GM21447 (cell line): ENCODE data around the gene KCNMA1.

ENCODE experiments used
- ATAC-seq: cut with Tn5 transposase; IDR thresholded peaks from one replicate; pipeline ENCODE4 v1.9.1; 2021; ENCODE audit not compliant: unreplicated experiment

The KCNMA1 gene

GRCh38 chr10:77075926-77076325 lies 561.7 kb downstream of the KCNMA1 start:
- no peak for ATAC-seq

DNA sequence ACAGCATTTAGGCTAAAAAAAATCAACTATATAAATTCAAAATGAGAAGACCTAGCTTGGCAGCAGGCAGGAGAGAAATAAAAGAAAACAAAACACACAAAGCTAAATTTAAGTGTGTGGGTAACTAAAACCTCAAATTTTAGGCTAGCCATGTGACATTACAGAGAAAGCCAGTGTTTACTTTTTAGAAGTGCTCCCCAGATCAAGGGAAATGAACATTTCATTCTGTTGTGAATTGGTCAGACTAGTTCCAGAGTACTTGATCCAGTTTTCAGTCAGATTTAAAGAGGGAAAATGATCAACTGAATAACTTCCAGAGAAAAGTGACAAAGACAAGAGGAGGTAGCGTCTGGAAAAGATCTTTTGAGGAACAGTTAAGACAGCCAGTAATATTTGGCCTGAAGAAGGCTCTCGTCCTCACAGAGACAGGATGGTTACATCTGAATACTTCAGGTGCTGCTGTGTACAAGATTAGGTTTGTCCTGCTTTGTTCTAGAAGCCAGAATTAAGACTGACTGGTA lies 563.4 kb downstream of the KCNMA1 start:
- no peak for ATAC-seq

GRCh38 chr10:77073663-77073960 lies 564.0 kb downstream of the KCNMA1 start:
- no peak for ATAC-seq

GRCh38 chr10:77072836-77073662 lies 564.6 kb downstream of the KCNMA1 start:
- ATAC-seq: no peak

- no peak for ATAC-seq
Observed at GRCh38 chr10:77072361-77072835, 565.2 kb downstream of the KCNMA1 start.

DNA sequence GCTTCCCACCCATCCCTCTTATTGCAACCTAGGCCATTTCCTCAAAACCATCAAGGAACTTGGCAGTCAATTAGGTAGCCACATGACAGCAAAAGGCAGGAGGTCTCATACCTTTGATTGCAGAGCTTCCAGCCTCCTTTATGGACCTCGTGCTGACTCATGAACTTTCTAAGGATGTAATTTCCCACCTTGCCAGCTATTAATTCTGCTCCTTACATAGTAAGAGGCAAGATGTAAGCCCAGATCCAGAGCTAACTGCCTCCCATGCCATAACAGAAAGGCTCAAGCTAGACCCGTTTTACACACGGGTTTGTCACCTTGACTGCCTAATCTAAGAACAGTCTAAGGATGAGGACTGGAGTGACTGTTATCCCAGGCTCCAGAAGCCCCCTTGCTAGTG lies 565.7 kb downstream of the KCNMA1 start:
- ATAC-seq: no peak

DNA sequence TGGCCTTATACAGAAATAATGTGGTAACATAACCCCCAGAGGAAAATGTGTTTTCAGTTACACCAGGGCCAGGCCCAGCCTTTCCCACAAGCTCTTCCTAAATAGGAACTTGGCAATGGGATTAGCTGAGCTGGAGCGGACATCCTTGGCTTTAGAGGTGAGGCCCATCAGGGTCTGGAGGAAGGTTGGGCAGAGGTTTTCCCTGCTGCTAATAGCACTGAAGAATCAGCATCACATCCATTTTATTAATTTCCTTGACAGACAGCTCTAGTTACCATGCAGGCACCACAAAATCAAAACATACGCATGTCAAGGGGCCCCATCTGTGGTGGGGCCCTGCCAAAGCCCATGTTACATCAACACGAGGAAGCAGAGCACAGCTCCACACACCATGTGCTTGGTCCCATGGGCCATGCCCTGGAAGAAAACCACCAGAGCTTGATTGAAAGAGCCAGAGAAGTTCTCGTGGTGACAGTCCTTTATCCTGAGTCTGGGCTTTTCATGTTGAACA lies 566.6 kb downstream of the KCNMA1 start:
- no peak for ATAC-seq

DNA sequence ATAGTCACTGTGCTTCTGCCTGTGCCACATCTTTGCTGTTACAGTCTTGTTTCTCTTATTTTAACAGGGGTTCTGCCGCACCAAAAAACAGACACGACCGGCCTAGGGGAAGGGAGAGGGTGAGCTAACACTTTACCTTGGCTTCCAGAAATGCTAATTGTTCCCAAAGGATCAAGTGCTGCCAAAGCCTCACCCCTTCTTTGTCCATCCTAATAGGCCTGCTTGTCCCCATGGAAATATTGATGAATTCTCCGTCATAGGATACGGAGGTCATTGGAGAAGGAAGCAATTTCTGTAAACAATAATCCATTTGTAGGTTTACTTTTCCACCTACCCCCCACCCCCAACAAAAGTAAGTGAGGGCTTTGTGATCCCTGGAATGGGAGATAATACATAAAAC lies 567.3 kb downstream of the KCNMA1 start:
- ATAC-seq: no peak

DNA sequence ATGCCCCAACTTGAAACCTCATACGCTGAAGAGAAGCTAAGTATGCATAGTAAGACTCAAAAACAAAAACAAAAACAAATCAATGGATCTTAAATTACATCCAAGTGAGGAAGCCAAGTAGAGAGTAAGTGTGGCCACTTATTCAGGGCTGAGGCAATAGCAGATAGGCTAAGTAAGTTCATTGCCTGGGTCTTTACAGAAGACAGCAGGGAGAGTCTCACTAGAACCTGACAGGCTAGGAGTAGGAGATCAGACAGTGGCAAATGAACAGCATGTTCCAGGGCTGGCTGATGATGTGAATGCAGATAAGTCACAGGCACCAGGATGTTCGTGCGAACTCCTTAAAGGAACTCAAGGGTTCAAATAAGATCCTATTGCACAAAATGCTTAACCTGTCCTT lies 568.6 kb downstream of the KCNMA1 start:
- no peak for ATAC-seq

- ATAC-seq: no peak
Observed at GRCh38 chr10:77068272-77068671, 569.3 kb downstream of the KCNMA1 start.

DNA sequence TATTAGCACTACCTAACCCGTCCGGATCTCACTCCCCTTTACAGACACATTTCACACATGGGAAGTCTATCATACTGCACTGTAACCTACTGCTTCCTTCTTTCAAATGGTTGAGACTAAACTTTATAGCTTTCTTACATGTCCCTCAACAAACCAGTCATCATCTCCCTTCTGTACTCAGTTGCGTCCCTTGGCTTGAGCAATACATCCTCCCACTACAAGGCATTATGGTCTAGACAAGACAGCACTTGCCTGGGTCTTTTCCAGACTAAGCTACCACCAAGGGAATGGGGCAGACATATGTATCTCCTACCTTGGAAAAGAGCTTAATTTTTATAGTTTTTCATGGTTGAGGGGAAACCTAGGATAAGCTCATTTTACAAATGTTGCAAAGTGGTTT lies 575.2 kb downstream of the KCNMA1 start:
- no peak for ATAC-seq

- ATAC-seq: no peak
Observed at GRCh38 chr10:77060913-77061312, 576.7 kb downstream of the KCNMA1 start.

GRCh38 chr10:77056650-77057049 lies 581.0 kb downstream of the KCNMA1 start:
- ATAC-seq: no peak

- ATAC-seq: no peak
Observed at GRCh38 chr10:77052593-77052992, 585.0 kb downstream of the KCNMA1 start.

GRCh38 chr10:77051837-77052236 lies 585.8 kb downstream of the KCNMA1 start:
- no peak for ATAC-seq

DNA sequence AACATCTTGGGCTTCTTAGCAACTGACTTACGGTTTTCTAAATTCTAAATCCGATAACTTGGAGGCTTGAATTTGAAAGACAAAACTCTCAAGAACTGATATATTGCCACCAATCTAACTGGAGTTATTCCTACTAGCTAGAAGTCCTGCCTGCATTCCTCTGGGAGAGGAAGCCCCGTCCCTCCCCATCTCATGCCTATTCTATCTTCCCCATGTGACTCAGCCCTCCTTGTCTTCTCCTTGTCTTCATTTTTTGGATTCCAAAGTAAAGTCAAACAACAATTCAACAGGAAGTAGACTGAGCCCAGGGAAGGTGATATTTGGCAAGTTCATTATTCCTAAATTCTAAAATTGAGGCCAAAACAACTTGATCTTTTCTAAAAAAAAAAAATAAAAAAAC lies 587.7 kb downstream of the KCNMA1 start:
- ATAC-seq: no peak

- ATAC-seq: no peak
Observed at GRCh38 chr10:77049146-77049545, 588.5 kb downstream of the KCNMA1 start.

GRCh38 chr10:77045085-77045484 lies 592.5 kb downstream of the KCNMA1 start:
- no peak for ATAC-seq

DNA sequence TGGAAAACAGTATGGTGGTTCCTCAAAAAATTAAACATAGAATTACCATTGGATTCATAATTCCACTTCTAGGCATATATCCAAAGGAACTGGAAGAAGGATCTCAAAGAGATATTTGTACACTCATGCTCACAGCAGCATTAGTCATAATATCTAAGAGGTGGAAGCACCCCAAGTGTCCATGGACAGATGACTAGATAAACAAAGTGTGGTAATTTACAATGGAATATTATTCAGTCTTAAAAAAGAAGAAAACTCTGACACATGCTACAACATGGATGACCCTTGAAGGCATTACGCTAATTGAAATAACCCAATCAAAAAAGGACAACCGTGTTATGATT lies 594.2 kb downstream of the KCNMA1 start:
- ATAC-seq: no peak

DNA sequence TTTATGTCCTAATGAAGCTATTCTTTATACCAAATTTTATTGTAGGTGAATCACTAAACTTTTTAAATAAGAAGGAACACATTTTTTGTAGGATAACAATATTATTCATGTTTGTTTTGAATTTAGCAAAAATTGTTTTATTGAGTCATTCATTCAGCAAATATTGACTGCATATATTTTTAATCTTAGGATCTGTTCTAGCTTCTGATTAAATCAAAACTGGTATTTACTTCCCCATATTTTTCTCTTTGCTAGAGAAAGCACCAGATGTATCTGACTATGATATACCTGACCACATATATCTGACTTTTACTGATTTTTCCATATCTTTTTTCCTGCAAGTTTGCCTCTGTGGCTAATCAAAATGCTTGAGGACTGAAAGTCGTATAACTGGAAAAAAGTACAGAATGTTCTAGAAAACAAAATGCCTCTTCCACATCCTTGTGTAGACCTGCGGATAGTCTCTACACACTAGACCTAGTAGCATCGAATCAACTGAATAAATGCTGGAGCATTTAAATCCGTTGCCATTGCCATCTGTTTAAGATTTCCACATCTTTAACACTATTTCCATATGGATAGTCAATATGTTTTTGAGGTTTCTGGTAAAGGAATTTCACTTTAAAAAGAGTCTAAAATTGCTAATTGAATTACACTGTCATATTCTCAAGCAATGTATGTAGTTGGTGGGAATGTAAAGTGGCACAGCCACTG lies 594.7 kb downstream of the KCNMA1 start:
- no peak for ATAC-seq

DNA sequence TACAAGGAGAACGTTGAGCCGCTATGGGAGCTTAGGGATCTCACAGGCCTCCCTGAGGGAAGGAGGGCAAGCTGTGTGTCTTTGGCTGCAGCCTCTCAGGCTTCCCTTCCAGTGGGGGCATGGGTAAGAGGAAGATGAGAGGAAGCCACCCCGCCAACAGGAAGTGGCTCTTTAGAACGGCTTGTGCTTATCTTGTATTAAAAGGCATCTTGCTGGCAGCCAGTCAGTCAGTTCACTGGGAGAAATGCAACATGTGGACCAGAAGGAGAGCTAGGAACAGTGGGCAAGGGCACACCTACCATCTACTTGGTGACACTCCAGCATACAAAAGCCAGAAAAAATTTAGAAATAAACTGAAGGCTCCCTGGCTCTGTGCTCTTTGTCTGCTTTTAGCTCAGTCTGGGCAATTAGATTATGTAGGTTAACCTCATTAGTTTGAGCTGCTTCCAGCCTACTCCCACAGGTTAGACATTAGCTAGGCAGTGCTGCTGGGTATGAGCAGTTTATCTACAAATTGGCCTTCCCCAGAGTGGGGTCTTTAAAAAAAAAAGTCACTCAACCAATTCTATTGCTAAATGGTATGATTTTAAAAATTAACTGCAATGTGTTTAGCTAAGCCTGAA lies 595.9 kb downstream of the KCNMA1 start:
- ATAC-seq: no peak

DNA sequence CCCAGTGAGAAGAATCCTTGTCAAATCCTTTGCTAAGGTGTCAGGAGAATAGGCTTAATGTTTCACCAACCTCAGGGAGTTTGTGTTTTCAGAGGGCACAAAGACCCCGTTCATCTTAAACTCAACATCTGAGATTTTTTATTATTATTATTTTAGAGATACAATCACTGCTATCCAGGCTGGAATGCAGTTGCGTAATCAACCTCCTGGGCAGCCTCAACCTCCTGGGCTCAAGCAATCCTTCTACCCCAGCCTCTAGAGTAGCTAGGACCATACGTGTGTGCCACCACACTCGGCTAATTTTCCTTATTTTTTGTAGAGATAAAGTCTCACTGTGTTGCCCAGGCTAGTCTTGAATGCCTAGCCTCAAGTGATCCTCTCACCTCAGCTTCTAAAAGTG lies 599.2 kb downstream of the KCNMA1 start:
- no peak for ATAC-seq
